HepG2 (cell line): ENCODE measurements around the gene COL27A1. TPM values are rescaled to one million over a fixed set of nuclear protein-coding genes. Genes with fewer than 3 reads are reported as not detected.

Source experiments
- ATAC-seq: fragments of 200-7000 bp; cut with Tn5 transposase; 3 replicates; pipeline ENCODE4 v1.9.1; 2020; ENCODE audit warnings: mild to moderate bottlenecking, moderate library complexity
- BruUV-seq: library from RNA; stranded (reverse); fragments of 400-500 nt; replicated peaks from 2 replicates; lab custom pipeline; 2021; lab: Mats Ljungman, UMichigan
- CTCF ChIA-PET: fragments of 300-600 bp; formaldehyde crosslinking; extraction: SDS; loops from one replicate; lab custom pipeline; 2021; ENCODE audit warnings: low total read pairs, inconsistent platforms, low intra/inter-chr PET ratio; lab: Yijun Ruan, JAX
- POLR2A ChIA-PET: fragments of 350-600 bp; sonication (Branson Sonifier 250); formaldehyde crosslinking; loops from one replicate; lab custom pipeline; 2020; ENCODE audit warnings: antibody characterized with exemption, inconsistent platforms; lab: Yijun Ruan, JAX
- DNase-seq: peaks from one replicate; pipeline ENCODE4 v3.0.0-alpha.2; 2015; ENCODE audit warnings: low spot score
- FAIRE-seq: peaks from 3 replicates; lab custom pipeline; 2011; peaks lifted over from hg19 to GRCh38; lab: Jason Lieb, UNC
- H2AFZ ChIP-seq: one replicate; pipeline ENCODE4 v1.6.1; 2011; ENCODE audit warnings: low read length, inconsistent platforms
- H3K27ac ChIP-seq: fragments of 300-600 bp; 3 replicates; pipeline ENCODE4 v1.8.0; 2011; ENCODE audit warnings: mixed run types, mild to moderate bottlenecking, mixed read lengths, low read length, inconsistent platforms; ENCODE audit not compliant: insufficient read depth; ENCODE audit errors: extremely low read length
- H3K27me3 ChIP-seq, 2 experiments: fragments of 200-600 bp in 1 of 2; 2 replicates in 1 of 2; 3 replicates in 1 of 2; pipeline versions ENCODE4 v1.6.0 to v1.8.0; 2011; ENCODE audit warnings: low read length in 2 of 2, mild to moderate bottlenecking in 2 of 2, moderate library complexity in 2 of 2, inconsistent platforms in 1 of 2; ENCODE audit not compliant: insufficient read depth in 2 of 2, control insufficient read depth in 1 of 2
- H3K36me3 ChIP-seq, 2 experiments: fragments of 200-600 bp in 1 of 2; replicated peaks in 1 of 2; 2 replicates in 1 of 2; 3 replicates in 1 of 2; pipeline versions ENCODE4 v1.5.1 to v1.8.0; 2011; ENCODE audit warnings: low read length in 2 of 2, inconsistent platforms in 1 of 2; ENCODE audit not compliant: insufficient read depth in 2 of 2, control insufficient read depth in 1 of 2
- H3K4me1 ChIP-seq: 2 replicates; pipeline ENCODE4 v1.5.1; 2012; ENCODE audit warnings: low read length, inconsistent platforms; ENCODE audit not compliant: insufficient read depth
- H3K4me2 ChIP-seq: 2 replicates; pipeline ENCODE4 v1.6.0; 2011; ENCODE audit warnings: low read depth, low read length, inconsistent platforms
- H3K4me3 ChIP-seq, 3 experiments: fragments of 200-600 bp in 1 of 3; sonication (generic), shearing (Covaris generic) in 1 of 3; replicated peaks in 1 of 3; 2 replicates each; pipeline ENCODE4 v1.5.1; 2011 to 2016; ENCODE audit warnings: low read length in 3 of 3, inconsistent platforms in 2 of 3, low read depth in 2 of 3, mild to moderate bottlenecking in 2 of 3, control low read depth in 1 of 3, mixed read lengths in 1 of 3; ENCODE audit not compliant: insufficient read depth in 1 of 3
- H3K79me2 ChIP-seq: one replicate; pipeline ENCODE4 v1.6.1; 2011; ENCODE audit warnings: low read length, inconsistent platforms; ENCODE audit not compliant: insufficient read depth
- H3K9ac ChIP-seq: 2 replicates; pipeline ENCODE4 v1.6.0; 2011; ENCODE audit warnings: mild to moderate bottlenecking, low read depth, low read length, inconsistent platforms; ENCODE audit not compliant: insufficient read depth
- H3K9me3 ChIP-seq: 2 replicates; pipeline ENCODE4 v1.5.1; 2012; ENCODE audit warnings: mild to moderate bottlenecking, low read length
- H4K20me1 ChIP-seq: 2 replicates; pipeline ENCODE4 v1.6.0; 2011; ENCODE audit warnings: inconsistent platforms, mild to moderate bottlenecking, low read length, moderate library complexity; ENCODE audit not compliant: insufficient read depth
- AHDC1 ChIP-seq: sonication (generic); formaldehyde crosslinking; IDR thresholded peaks from 2 replicates; pipeline ENCODE4 v1.5.1; 2020; ENCODE audit warnings: mild to moderate bottlenecking, missing genetic modification reagents, borderline replicate concordance
- HBP1 ChIP-seq: IDR thresholded peaks from 2 replicates; pipeline ENCODE4 v1.6.1; 2016; ENCODE audit warnings: low read depth, control low read depth
- HMG20B ChIP-seq: conservative IDR thresholded peaks from 2 replicates; pipeline ENCODE4 v1.6.1; 2016; ENCODE audit warnings: missing genetic modification reagents, missing compliant biosample characterization
- ZBTB40 ChIP-seq, 2 experiments: fragments of 450-650 bp in 1 of 2; sonication (generic) in 1 of 2; formaldehyde crosslinking in 1 of 2; IDR thresholded peaks; 2 replicates each; pipeline versions ENCODE4 v1.6.1 to v1.8.0; 2016 to 2022; ENCODE audit warnings: antibody characterized with exemption in 1 of 2, mild to moderate bottlenecking in 1 of 2, missing genetic modification reagents in 1 of 2
- WGBS: methylation state at CpG from one replicate; pipeline ENCODE4 v1.1.6; 2017; ENCODE audit warnings: low lambda C conversion rate; 5-methylcytosine and 5-hydroxymethylcytosine counted together
- in situ Hi-C: cut with HindIII; loops from 2 replicates; pipeline ENCODE4 v1.10.0; 2017; ENCODE audit warnings: low pct_unique_long_range_greater_than_20kb; ENCODE audit not compliant: extremely low pct_ligation_motif_present
- intact Hi-C: fragments of 100-400 bp; cut with micrococcal nuclease; formaldehyde crosslinking; loops from one replicate; pipeline ENCODE4 v1.10.0; 2022; ENCODE audit not compliant: unreplicated experiment
- polyA plus RNA-seq, 8 experiments: library from polyadenylated mRNA; depleted of rRNA in 3 of 8; stranded (reverse) in 7 of 8; unstranded in 1 of 8; fragments of >200 nt; fragmentation: Illumina TruSeq in 4 of 8; extraction: Trizol in 4 of 8; gene quantifications; 2 replicates each; pipeline versions ENCODE4 v1.2.1 to v1.2.3, GENCODE V29; 2011 to 2016; ENCODE audit warnings: low read depth in 4 of 8, missing spikeins in 1 of 8, mixed read lengths in 1 of 8; ENCODE audit not compliant: insufficient read depth in 1 of 8
- total RNA-seq, 5 experiments: library from RNA; depleted of rRNA; stranded (reverse); fragments of >200 nt; fragmentation: Illumina TruSeq; extraction: Trizol; gene quantifications; 2 replicates each; pipeline ENCODE4 v1.2.3, GENCODE V29; 2016; ENCODE audit warnings: low read depth in 1 of 5

COL27A1 gene
- total and polyA plus RNA-seq, 2 of the 13 experiments (the other 11 are each of a cell fraction or from before 2014, with no cell fraction given) = 71.3 to 89.1 TPM

- Histone ChIP-seq H3K36me3 (peaks cover 36 to 76% of the 10 kb centered on the region in 2 experiments), H3K4me2 (no peak overlapping the region), H3K79me2 (peaks cover 59% of the 10 kb centered on the region), H3K27ac (no peak overlapping the region), H3K9ac (no peak overlapping the region), H2AFZ (no peak overlapping the region), H3K4me1 (peaks cover 35% of the 10 kb centered on the region), H3K9me3 (no peaks in the 10 kb centered on the region), H4K20me1 (peaks cover 28% of the 10 kb centered on the region), H3K4me3 (no peak overlapping the region), H3K27me3 (no peaks in the 10 kb centered on the region)
- in situ Hi-C loops (no loop called here), intact Hi-C loops (no loop called here)
- POLR2A ChIA-PET = no interaction called here
- ATAC-seq (no peak), FAIRE-seq (no peak), DNase-seq (no peak)
- BruUV-seq = no TSS peak
- 95% methylated on average over 1 of the region's 1 CpG for WGBS
- TF ChIP-seq ZBTB40 (IDR thresholded peaks at IDR 0.05) (peak; percentile 1; the same call in 1 of the 2 replicates), ZBTB40 (CRISPR knock-in tag; IDR thresholded peaks at IDR 0.05) (no peak), HMG20B (CRISPR knock-in tag) (no peak), HBP1 (CRISPR knock-in tag) (no peak), AHDC1 (CRISPR knock-in tag) (no peak)
- TF ChIP-seq, all 625 proteins: peak for 1
- CTCF ChIA-PET = no interaction called here
These were observed 10.8 kb downstream of the COL27A1 start for GRCh38 chr9:114166103-114166470.
